ENCODE measurements around the gene HEATR5A.
"Not testable (repeated sequence)": the region's sequence is repeated elsewhere in the genome, so short reads cannot be mapped to it uniquely, and the experiment has no call there.

The HEATR5A gene

DNA sequence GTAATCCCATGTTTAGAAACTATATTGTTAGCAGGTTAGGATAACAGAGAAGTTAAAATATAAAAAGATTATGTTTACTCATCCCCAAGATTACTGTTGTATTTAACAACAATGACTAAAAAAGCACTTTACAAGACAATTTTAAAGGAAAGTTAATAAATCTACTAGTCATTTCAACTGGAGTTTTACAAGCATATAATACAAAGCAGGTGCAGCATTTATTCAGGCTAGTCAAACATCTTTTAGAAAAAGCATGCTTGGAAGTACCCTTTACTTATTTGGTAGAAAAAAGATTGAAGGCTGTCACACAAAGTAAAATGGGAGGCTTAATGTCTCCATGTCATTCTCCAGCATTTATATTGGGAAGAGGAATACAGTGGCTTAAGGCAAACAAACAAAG, 80.6 kb downstream of the HEATR5A start:
- H3K4me2 ChIP-seq (ENCODE audit: insufficient read depth, low read length): no peak overlapping the region
- ATAC-seq (ENCODE audit: insufficient read depth, low read depth): no peak
- H3K4me1 ChIP-seq (ENCODE audit: insufficient read depth, low read length): no peaks in the 10 kb centered on the region

DNA sequence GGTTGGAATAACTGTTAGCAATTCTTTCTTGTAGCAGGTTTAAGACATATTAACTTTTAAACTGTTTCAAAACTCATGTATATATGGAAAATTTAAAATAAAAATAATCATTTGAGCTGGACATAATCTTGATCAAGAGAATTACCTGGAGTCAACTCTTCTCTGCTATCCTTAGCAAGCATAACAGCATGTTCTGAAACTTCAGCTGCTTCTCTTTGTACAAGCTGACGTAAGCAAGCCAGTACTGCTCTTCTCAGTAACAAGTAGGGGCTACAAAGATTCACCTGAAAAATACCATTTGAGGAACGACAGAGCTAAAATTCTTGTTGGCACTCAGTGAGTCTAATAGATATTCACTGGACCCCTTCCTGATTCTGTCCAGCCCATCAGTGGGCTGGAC, 83.0 kb downstream of the HEATR5A start:
- Histone ChIP-seq H3K27me3 (ENCODE audit: insufficient read depth, low read length, poor library complexity) (no peaks in the 10 kb centered on the region), H3K4me1 (ENCODE audit: insufficient read depth, low read length) (no peaks in the 10 kb centered on the region), H4K20me1 (ENCODE audit: insufficient read depth, low read length) (no peaks in the 10 kb centered on the region), H3K27ac (ENCODE audit: low read length) (no peak overlapping the region), H3K79me2 (ENCODE audit: insufficient read depth, low read length) (no peaks in the 10 kb centered on the region), H2AFZ (ENCODE audit: low read depth, low read length) (no peak overlapping the region), H3K9ac (ENCODE audit: low read depth, low read length) (no peak overlapping the region), H3K36me3 (ENCODE audit: insufficient read depth, low read length) (no peaks in the 10 kb centered on the region), H3K4me2 (ENCODE audit: insufficient read depth, low read length) (no peak overlapping the region), H3K4me3 (ENCODE audit: low read depth in 1 of 2, low read length in 2 of 2) (no peak overlapping the region), H3K9me3 (ENCODE audit: insufficient read depth, low read length, severe bottlenecking) (peaks cover 3% of the 10 kb centered on the region)
- no peak for TF ChIP-seq EZH2 (IDR thresholded peaks at IDR 0.05; ENCODE audit: borderline replicate concordance, low read depth, low read length, severe bottlenecking)
- TF ChIP-seq, protein P1, sequence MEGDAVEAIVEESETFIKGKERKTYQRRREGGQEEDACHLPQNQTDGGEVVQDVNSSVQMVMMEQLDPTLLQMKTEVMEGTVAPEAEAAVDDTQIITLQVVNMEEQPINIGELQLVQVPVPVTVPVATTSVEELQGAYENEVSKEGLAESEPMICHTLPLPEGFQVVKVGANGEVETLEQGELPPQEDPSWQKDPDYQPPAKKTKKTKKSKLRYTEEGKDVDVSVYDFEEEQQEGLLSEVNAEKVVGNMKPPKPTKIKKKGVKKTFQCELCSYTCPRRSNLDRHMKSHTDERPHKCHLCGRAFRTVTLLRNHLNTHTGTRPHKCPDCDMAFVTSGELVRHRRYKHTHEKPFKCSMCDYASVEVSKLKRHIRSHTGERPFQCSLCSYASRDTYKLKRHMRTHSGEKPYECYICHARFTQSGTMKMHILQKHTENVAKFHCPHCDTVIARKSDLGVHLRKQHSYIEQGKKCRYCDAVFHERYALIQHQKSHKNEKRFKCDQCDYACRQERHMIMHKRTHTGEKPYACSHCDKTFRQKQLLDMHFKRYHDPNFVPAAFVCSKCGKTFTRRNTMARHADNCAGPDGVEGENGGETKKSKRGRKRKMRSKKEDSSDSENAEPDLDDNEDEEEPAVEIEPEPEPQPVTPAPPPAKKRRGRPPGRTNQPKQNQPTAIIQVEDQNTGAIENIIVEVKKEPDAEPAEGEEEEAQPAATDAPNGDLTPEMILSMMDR (IDR thresholded peaks at IDR 0.05; ENCODE audit: borderline replicate concordance, extremely low read depth, low read length, poor library complexity, severe bottlenecking): no peak
- DNase-seq: no peak
- ATAC-seq (ENCODE audit: insufficient read depth, low read depth): no peak

More for the DNA sequence above, 80.6 kb downstream of the HEATR5A start:
- H3K4me3 ChIP-seq (ENCODE audit: low read depth in 1 of 2, low read length in 2 of 2): no peak overlapping the region
- no peaks in the 10 kb centered on the region for H3K79me2 ChIP-seq (ENCODE audit: insufficient read depth, low read length)
- H3K36me3 ChIP-seq (ENCODE audit: insufficient read depth, low read length): no peaks in the 10 kb centered on the region
- no peaks in the 10 kb centered on the region for H4K20me1 ChIP-seq (ENCODE audit: insufficient read depth, low read length)
- no peak overlapping the region for H2AFZ ChIP-seq (ENCODE audit: low read depth, low read length)
- no peak for TF ChIP-seq EZH2 (IDR thresholded peaks at IDR 0.05; ENCODE audit: borderline replicate concordance, low read depth, low read length, severe bottlenecking)
- TF ChIP-seq, protein P1 (IDR thresholded peaks at IDR 0.05; ENCODE audit: borderline replicate concordance, extremely low read depth, low read length, poor library complexity, severe bottlenecking): no peak
- H3K9me3 ChIP-seq (ENCODE audit: insufficient read depth, low read length, severe bottlenecking): no peaks in the 10 kb centered on the region
- no peaks in the 10 kb centered on the region for H3K27me3 ChIP-seq (ENCODE audit: insufficient read depth, low read length, poor library complexity)
- no peak for DNase-seq
- H3K9ac ChIP-seq (ENCODE audit: low read depth, low read length): no peak overlapping the region
- H3K27ac ChIP-seq (ENCODE audit: low read length): no peak overlapping the region

DNA sequence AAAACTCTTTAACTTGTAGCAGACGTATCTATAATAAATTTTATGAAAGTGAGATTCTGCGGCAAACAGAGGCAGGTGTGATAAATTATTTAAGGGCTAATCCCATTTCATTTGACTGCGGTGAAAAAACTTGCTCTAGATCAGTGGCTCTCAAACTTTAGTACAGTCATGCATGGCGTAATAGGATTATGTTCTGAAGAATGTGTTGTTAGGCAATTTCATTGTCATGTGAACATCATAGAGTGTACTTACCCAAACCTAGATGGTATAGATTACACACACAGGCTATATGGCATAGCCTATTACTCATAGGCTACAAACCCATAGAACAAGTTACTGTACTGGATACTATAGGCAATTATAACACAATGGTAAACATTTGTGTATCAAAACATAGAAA, 83.7 kb downstream of the HEATR5A start:
- Histone ChIP-seq H4K20me1 (ENCODE audit: insufficient read depth, low read length) (no peaks in the 10 kb centered on the region), H3K4me2 (ENCODE audit: insufficient read depth, low read length) (no peak overlapping the region), H3K79me2 (ENCODE audit: insufficient read depth, low read length) (no peaks in the 10 kb centered on the region), H3K27me3 (ENCODE audit: insufficient read depth, low read length, poor library complexity) (no peaks in the 10 kb centered on the region), H3K36me3 (ENCODE audit: insufficient read depth, low read length) (no peaks in the 10 kb centered on the region), H3K4me1 (ENCODE audit: insufficient read depth, low read length) (no peaks in the 10 kb centered on the region), H3K9ac (ENCODE audit: low read depth, low read length) (no peak overlapping the region), H3K9me3 (ENCODE audit: insufficient read depth, low read length, severe bottlenecking) (peaks cover 3% of the 10 kb centered on the region), H3K4me3 (ENCODE audit: low read depth in 1 of 2, low read length in 2 of 2) (no peak overlapping the region), H2AFZ (ENCODE audit: low read depth, low read length) (no peak overlapping the region), H3K27ac (ENCODE audit: low read length) (no peak overlapping the region)
- TF ChIP-seq, protein P1 (IDR thresholded peaks at IDR 0.05; ENCODE audit: borderline replicate concordance, extremely low read depth, low read length, poor library complexity, severe bottlenecking): no peak
- TF ChIP-seq EZH2 (IDR thresholded peaks at IDR 0.05; ENCODE audit: borderline replicate concordance, low read depth, low read length, severe bottlenecking): no peak
- DNase-seq (no peak), ATAC-seq (ENCODE audit: insufficient read depth, low read depth) (no peak)

DNA sequence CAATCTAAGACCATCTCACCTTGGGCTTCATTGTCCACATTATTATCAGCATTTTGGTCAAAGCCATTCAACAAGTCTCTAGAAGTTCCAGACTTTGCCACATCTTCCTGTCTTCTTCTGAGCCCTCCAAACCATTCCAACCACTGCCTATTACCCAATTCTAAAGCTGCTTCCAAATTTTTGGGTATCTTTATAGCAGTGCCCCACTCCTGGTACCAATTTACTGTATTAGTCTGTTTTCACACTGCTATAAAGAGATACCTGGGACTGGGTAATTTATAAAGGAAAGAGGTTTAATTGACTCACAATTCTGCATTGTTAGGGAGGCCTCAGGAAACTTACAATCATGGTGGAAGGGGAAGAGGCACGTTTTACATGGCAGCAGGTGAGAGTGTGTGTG, 89.0 kb downstream of the HEATR5A start:
- H3K9me3 ChIP-seq (ENCODE audit: insufficient read depth, low read length, severe bottlenecking): peaks cover 17% of the 10 kb centered on the region
- H3K79me2 ChIP-seq (ENCODE audit: insufficient read depth, low read length); H3K36me3 ChIP-seq (ENCODE audit: insufficient read depth, low read length); H3K27me3 ChIP-seq (ENCODE audit: insufficient read depth, low read length, poor library complexity); H3K9ac ChIP-seq (ENCODE audit: low read depth, low read length); H3K4me3 ChIP-seq (ENCODE audit: low read depth in 1 of 2, low read length in 2 of 2); H3K4me2 ChIP-seq (ENCODE audit: insufficient read depth, low read length); H2AFZ ChIP-seq (ENCODE audit: low read depth, low read length); ATAC-seq (ENCODE audit: insufficient read depth, low read depth); H3K27ac ChIP-seq (ENCODE audit: low read length); H4K20me1 ChIP-seq (ENCODE audit: insufficient read depth, low read length); H3K4me1 ChIP-seq (ENCODE audit: insufficient read depth, low read length); DNase-seq: not testable (repeated sequence)

DNA sequence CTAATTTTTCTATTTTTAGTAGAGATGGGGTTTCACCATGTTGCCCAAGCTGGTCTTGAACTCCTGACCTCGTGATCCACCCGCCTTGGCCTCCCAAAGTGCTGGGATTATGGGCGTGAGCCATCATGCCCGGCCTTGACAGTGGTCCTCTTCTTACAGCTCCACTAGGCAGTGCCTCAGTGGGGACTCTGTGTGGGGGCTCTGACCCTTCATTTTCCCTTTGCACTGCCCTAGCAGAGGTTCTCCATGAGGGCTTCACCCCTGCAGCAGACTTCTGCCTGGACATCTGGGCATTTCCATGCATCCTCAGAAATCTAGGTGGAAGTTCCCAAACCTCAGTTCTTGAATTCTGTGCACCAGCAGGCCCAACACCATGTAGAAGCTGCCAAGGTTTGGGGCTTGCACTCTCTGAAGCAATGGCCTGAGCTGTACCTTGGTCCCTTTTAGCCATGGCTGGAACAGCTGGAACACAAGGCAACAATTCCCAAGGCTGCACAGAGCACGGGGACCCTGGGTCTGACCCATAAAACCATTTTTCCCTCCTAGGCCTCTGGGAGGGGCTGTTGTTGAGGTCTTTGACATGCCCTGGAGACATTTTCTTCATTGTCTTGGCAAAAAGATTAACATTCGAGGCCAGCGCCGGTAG, 90.4 kb downstream of the HEATR5A start:
- not testable (repeated sequence) for H3K36me3 ChIP-seq (ENCODE audit: insufficient read depth, low read length); H3K27ac ChIP-seq (ENCODE audit: low read length); H3K4me1 ChIP-seq (ENCODE audit: insufficient read depth, low read length); H3K4me3 ChIP-seq (ENCODE audit: low read depth in 1 of 2, low read length in 2 of 2); H2AFZ ChIP-seq (ENCODE audit: low read depth, low read length); H3K79me2 ChIP-seq (ENCODE audit: insufficient read depth, low read length); H4K20me1 ChIP-seq (ENCODE audit: insufficient read depth, low read length); H3K27me3 ChIP-seq (ENCODE audit: insufficient read depth, low read length, poor library complexity); H3K4me2 ChIP-seq (ENCODE audit: insufficient read depth, low read length); DNase-seq; H3K9ac ChIP-seq (ENCODE audit: low read depth, low read length); ATAC-seq (ENCODE audit: insufficient read depth, low read depth)
- peaks cover 17% of the 10 kb centered on the region for H3K9me3 ChIP-seq (ENCODE audit: insufficient read depth, low read length, severe bottlenecking)
